Measurements from ENCODE around the gene CTSF.

DNA sequence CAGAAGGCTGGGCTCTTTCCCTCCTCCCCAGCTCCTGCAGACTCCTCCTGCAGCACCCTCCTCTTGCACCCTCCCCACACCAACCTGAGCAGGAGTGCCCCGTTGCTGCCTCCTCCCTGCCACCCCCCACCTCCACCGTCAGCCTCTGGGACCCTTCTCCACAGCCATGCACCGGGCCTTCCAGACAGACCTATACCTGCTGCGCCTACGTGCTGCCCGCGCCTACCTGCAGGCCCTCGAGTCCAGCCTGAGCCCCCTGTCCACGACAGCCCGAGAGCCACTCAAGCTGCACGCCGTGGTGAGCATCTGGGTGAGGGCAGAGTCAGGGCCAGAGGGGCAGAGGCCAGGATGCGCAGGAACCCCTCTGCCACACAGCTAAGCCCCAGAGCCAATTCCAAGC lies 38.8 kb downstream of the CTSF start:
- TF ChIP-seq, protein P1, sequence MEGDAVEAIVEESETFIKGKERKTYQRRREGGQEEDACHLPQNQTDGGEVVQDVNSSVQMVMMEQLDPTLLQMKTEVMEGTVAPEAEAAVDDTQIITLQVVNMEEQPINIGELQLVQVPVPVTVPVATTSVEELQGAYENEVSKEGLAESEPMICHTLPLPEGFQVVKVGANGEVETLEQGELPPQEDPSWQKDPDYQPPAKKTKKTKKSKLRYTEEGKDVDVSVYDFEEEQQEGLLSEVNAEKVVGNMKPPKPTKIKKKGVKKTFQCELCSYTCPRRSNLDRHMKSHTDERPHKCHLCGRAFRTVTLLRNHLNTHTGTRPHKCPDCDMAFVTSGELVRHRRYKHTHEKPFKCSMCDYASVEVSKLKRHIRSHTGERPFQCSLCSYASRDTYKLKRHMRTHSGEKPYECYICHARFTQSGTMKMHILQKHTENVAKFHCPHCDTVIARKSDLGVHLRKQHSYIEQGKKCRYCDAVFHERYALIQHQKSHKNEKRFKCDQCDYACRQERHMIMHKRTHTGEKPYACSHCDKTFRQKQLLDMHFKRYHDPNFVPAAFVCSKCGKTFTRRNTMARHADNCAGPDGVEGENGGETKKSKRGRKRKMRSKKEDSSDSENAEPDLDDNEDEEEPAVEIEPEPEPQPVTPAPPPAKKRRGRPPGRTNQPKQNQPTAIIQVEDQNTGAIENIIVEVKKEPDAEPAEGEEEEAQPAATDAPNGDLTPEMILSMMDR (optimal IDR thresholded peaks at IDR 0.05 in 1 of 3, IDR thresholded peaks at IDR 0.05 in 1 of 3, conservative IDR thresholded peaks at IDR 0.05 in 1 of 3; ENCODE audit: extremely low read depth in 1 of 3, insufficient read depth in 2 of 3, low read length in 3 of 3), result no peak
- TF ChIP-seq EZH2 (IDR thresholded peaks at IDR 0.05; ENCODE audit: low read length), result no peak
